Uterus (tissue), 4 donors: ENCODE results near the gene REEP3. TPM values are rescaled to one million over a fixed set of nuclear protein-coding genes. Genes with fewer than 3 reads are reported as not detected.

ENCODE experiments used
- DNase-seq, 2 donors: peaks; one replicate each; pipeline ENCODE4 v3.0.0-alpha.2; 2019 to 2020
- H3K27ac ChIP-seq, 2 donors: fragments of 200-600 bp; sonication (generic); 1 replicate in 1 of 2; 2 replicates in 1 of 2; pipeline ENCODE4 v1.5.1; 2016 to 2018
- H3K27me3 ChIP-seq, 2 donors: fragments of 200-600 bp; sonication (generic); one replicate each; pipeline ENCODE4 v1.5.1; 2018 to 2019; ENCODE audit warnings: control low read depth in 1 of 2
- H3K36me3 ChIP-seq, 2 donors: fragments of 200-600 bp; sonication (generic); one replicate each; pipeline ENCODE4 v1.5.1; 2019; ENCODE audit warnings: control low read depth in 1 of 2
- H3K4me1 ChIP-seq, 2 donors: fragments of 200-600 bp; sonication (generic); one replicate each; pipeline ENCODE4 v1.5.1; 2018 to 2019; ENCODE audit warnings: control low read depth in 1 of 2
- H3K4me3 ChIP-seq, 2 donors: fragments of 200-600 bp; sonication (generic); 1 replicate in 1 of 2; 2 replicates in 1 of 2; pipeline ENCODE4 v1.5.1; 2018 to 2019; ENCODE audit warnings: mild to moderate bottlenecking in 1 of 2
- H3K9me3 ChIP-seq, 2 donors: fragments of 200-600 bp; sonication (generic); one replicate each; pipeline ENCODE4 v1.5.1; 2019; ENCODE audit warnings: control low read depth in 1 of 2
- CTCF ChIP-seq, 4 experiments: fragments of 200-600 bp in 2 of 4; fragments of 450-650 bp in 2 of 4; sonication (generic) in 2 of 4; IDR thresholded peaks; one replicate each; pipeline ENCODE4 v1.5.1; 2016 to 2019; ENCODE audit warnings: antibody characterized with exemption in 4 of 4, mild to moderate bottlenecking in 2 of 4, moderate library complexity in 1 of 4
- POLR2A ChIP-seq, 2 donors: fragments of 450-650 bp; IDR thresholded peaks; one replicate each; pipeline ENCODE4 v1.6.1; 2016; ENCODE audit warnings: antibody characterized with exemption in 2 of 2, mild to moderate bottlenecking in 1 of 2, moderate library complexity in 1 of 2
- intact Hi-C: fragments of 100-400 bp; cut with DNase I; formaldehyde crosslinking; loops from one replicate; pipeline ENCODE4 v1.15.1; 2023; ENCODE audit warnings: low total_unique reads
- total RNA-seq, 4 donors: library from RNA; depleted of rRNA in 3 of 4; stranded (reverse); fragments of >200 nt in 3 of 4; gene quantifications; one replicate each; pipeline versions ENCODE4 v1.1.0 to v1.2.4, GENCODE V29; 2014 to 2023
- donor health status: DM: yes; HTN: yes; CAD: no.

Gene REEP3
- total RNA-seq, 4 donors from 2014 or later = 43.0 to 66.5 (median 58.2) TPM

DNA sequence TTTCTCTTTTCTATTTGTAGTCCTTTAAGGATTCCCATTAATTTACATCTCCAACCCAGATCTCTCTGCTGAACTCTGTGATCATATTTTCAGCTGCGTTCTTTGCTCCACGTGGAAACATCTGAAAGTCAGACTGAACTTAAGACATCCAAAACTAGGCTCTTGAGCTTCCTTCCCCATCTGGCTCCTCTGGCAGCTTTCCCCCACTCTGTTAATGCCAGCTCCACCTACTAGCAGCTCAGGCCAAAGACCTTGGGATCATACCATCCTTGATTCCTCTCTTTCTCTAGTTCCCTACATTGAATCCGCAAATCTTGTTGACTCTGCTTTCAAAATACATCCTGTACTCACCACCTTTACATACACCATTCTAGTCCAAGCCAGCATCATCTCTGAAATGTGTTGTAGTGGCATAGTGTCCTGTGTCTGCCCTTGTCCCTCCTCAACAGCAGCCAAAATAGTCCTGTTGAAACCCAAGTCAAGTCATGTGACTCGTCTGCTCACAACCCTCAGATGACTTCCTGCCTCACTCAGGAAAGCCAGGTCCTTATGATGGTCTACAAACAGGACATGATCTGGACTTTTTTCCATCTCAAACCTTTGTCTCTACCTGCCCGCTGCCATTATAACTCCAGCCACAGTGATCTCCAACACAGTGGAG, 7.0 kb downstream of the REEP3 start:
- H3K4me3 ChIP-seq = no peak overlapping the region
- H3K9me3 ChIP-seq = no peaks in the 10 kb centered on the region
- peaks cover 0 to under 1% of the 10 kb centered on the region in 2 donors for H3K4me1 ChIP-seq
- intact Hi-C loops = no loop called here
- TF ChIP-seq CTCF (IDR thresholded peaks at IDR 0.05) (no peak), POLR2A (IDR thresholded peaks at IDR 0.05) (no peak)
- H3K27me3 ChIP-seq = no peaks in the 10 kb centered on the region
- DNase-seq = no peak
- H3K36me3 ChIP-seq = no peaks in the 10 kb centered on the region
- H3K27ac ChIP-seq = no peak overlapping the region

GRCh38 chr10:63530409-63530808, 9.2 kb downstream of the REEP3 start:
- intact Hi-C loops = no loop called here
- no peak overlapping the region for H3K4me3 ChIP-seq
- H3K36me3 ChIP-seq = no peaks in the 10 kb centered on the region
- no peak for TF ChIP-seq CTCF (IDR thresholded peaks at IDR 0.05)
- no peak for TF ChIP-seq POLR2A (IDR thresholded peaks at IDR 0.05)
- H3K27me3 ChIP-seq = no peaks in the 10 kb centered on the region
- no peak for DNase-seq
- no peaks in the 10 kb centered on the region for H3K4me1 ChIP-seq
- no peak overlapping the region for H3K27ac ChIP-seq
- no peaks in the 10 kb centered on the region for H3K9me3 ChIP-seq

- intact Hi-C loops = no loop called here
- Histone ChIP-seq H3K27me3 (no peaks in the 10 kb centered on the region), H3K4me1 (no peaks in the 10 kb centered on the region), H3K9me3 (no peaks in the 10 kb centered on the region), H3K27ac (no peak overlapping the region), H3K4me3 (no peak overlapping the region), H3K36me3 (no peaks in the 10 kb centered on the region)
- no peak for DNase-seq
- no peak for TF ChIP-seq POLR2A (IDR thresholded peaks at IDR 0.05)
- no peak for TF ChIP-seq CTCF (IDR thresholded peaks at IDR 0.05)
These were observed 13.5 kb downstream of the REEP3 start for GRCh38 chr10:63534723-63535122.

- Histone ChIP-seq H3K4me1 (peaks cover 0 to 11% of the 10 kb centered on the region in 2 donors), H3K27ac (no peak overlapping the region), H3K9me3 (no peaks in the 10 kb centered on the region), H3K4me3 (no peak overlapping the region), H3K27me3 (no peaks in the 10 kb centered on the region), H3K36me3 (no peaks in the 10 kb centered on the region)
- no peak for TF ChIP-seq POLR2A (IDR thresholded peaks at IDR 0.05)
- TF ChIP-seq CTCF (IDR thresholded peaks at IDR 0.05) = no peak
- intact Hi-C loops = no loop called here
- no peak for DNase-seq
These were observed 15.5 kb downstream of the REEP3 start for GRCh38 chr10:63536698-63537097.

DNA sequence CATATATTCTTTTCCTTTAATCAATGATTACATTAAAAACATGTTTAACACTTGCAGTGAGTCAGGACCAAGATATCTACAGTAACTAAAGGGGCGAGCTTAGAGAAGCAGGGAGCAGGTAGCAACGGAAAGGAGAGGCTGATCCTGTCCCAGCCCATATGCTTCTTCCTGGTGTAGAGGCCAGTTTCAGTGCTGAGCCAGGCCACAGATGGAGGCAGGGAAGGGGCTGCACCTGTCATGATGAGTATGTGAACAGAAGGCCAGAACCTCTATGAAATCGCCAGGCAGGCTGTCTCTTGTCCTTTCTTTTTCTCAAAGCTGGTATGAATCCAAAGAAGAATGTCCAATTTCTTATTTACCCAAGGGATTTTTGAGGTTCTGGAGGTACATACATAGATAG, 16.3 kb downstream of the REEP3 start:
- DNase-seq = no peak
- no peak for TF ChIP-seq POLR2A (IDR thresholded peaks at IDR 0.05)
- TF ChIP-seq CTCF (IDR thresholded peaks at IDR 0.05) = no peak
- H3K27ac ChIP-seq = no peak overlapping the region
- no peaks in the 10 kb centered on the region for H3K9me3 ChIP-seq
- H3K36me3 ChIP-seq = no peaks in the 10 kb centered on the region
- intact Hi-C loops = no loop called here
- H3K4me1 ChIP-seq = peaks cover 0 to 11% of the 10 kb centered on the region in 2 donors
- no peaks in the 10 kb centered on the region for H3K27me3 ChIP-seq
- H3K4me3 ChIP-seq = no peak overlapping the region
